Body of pancreas (tissue), 4 donors: ENCODE results near the gene SNX24.

Experiments
- CTCF ChIP-seq, 7 experiments: fragments of 450-650 bp in 4 of 7; fragments of 200-600 bp in 3 of 7; sonication (generic) in 3 of 7; IDR thresholded peaks; one replicate each; pipeline ENCODE4 v1.5.1; 2016 to 2019; ENCODE audit warnings: antibody characterized with exemption in 7 of 7
- POLR2A ChIP-seq, 3 donors: fragments of 450-650 bp; IDR thresholded peaks; one replicate each; pipeline ENCODE4 v1.6.1; 2016; ENCODE audit warnings: antibody characterized with exemption in 3 of 3, mild to moderate bottlenecking in 2 of 3

- no peak for TF ChIP-seq CTCF (IDR thresholded peaks at IDR 0.05)
- no peak for TF ChIP-seq POLR2A (IDR thresholded peaks at IDR 0.05)
These were observed 78.8 kb downstream of the SNX24 start for GRCh38 chr5:122924203-122924602.
